NT2/D1 (cell line): ENCODE data around the gene FGF9.

ENCODE experiments used
- SUZ12 ChIP-seq: IDR thresholded peaks from 2 replicates; pipeline ENCODE4 v1.6.1; 2011; ENCODE audit not compliant: insufficient read length, insufficient read depth; ENCODE audit errors: extremely low read depth
- ZNF274 ChIP-seq: IDR thresholded peaks from 2 replicates; pipeline ENCODE4 v1.6.1; 2011; ENCODE audit warnings: mild to moderate bottlenecking, low read depth, low read length

GRCh38 chr13:21677075-21677623, 6.3 kb downstream of the FGF9 start:
- TF ChIP-seq ZNF274 (no peak), SUZ12 (no peak)
